OCI-LY3 (cell line): ENCODE measurements around the gene TTI1.

Experiments
- H2AFZ ChIP-seq: fragments of 200-600, 300-600 bp; shearing (Covaris generic); 2 replicates; pipeline ENCODE4 v1.6.0; 2014; ENCODE audit warnings: antibody characterized with exemption, low read depth, low read length
- H3K27ac ChIP-seq: fragments of 200-600, 300-600 bp; sonication (generic); 2 replicates; pipeline ENCODE4 v1.5.1; 2014; ENCODE audit warnings: mild to moderate bottlenecking, low read length, moderate library complexity, mixed read lengths
- H3K27me3 ChIP-seq: fragments of 200-600, 300-600 bp; sonication (generic); 2 replicates; pipeline ENCODE4 v1.6.1; 2014; ENCODE audit warnings: low read depth, low read length, mixed read lengths
- H3K36me3 ChIP-seq: fragments of 200-600, 300-600 bp; sonication (generic); replicated peaks from 2 replicates; pipeline ENCODE3; 2014; ENCODE audit warnings: low read depth, low read length, mixed read lengths
- H3K4me1 ChIP-seq: fragments of 300-600, 200-600 bp; sonication (generic); 2 replicates; pipeline ENCODE4 v1.6.1; 2014; ENCODE audit warnings: low read length, mixed read lengths
- H3K4me2 ChIP-seq: fragments of 200-600, 300-600 bp; sonication (generic); 2 replicates; pipeline ENCODE4 v1.6.1; 2014; ENCODE audit warnings: low read length, mixed read lengths
- H3K4me3 ChIP-seq: fragments of 300-600, 200-600 bp; sonication (generic); 2 replicates; pipeline ENCODE4 v1.5.1; 2014; ENCODE audit warnings: antibody characterized with exemption, mild to moderate bottlenecking, low read length, moderate library complexity
- H3K79me2 ChIP-seq: fragments of 300-600, 200-600 bp; shearing (Covaris generic); 2 replicates; pipeline ENCODE4 v1.6.1; 2014; ENCODE audit warnings: mild to moderate bottlenecking, low read length, mixed read lengths
- H3K9ac ChIP-seq: fragments of 300-600, 200-600 bp; shearing (Covaris generic); 2 replicates; pipeline ENCODE4 v1.6.0; 2014; ENCODE audit warnings: mild to moderate bottlenecking, low read length, moderate library complexity
- H3K9me3 ChIP-seq: fragments of 200-600, 300-600 bp; shearing (Covaris generic); 2 replicates; pipeline ENCODE4 v1.6.1; 2014; ENCODE audit warnings: low read length, mixed read lengths; ENCODE audit not compliant: insufficient read depth
- H4K20me1 ChIP-seq: fragments of 200-600, 300-600 bp; sonication (generic); 2 replicates; pipeline ENCODE4 v1.6.1; 2016; ENCODE audit warnings: low read length, mixed read lengths; ENCODE audit not compliant: insufficient read depth
- CTCF ChIP-seq: fragments of 200-600, 300-600 bp; sonication (generic); IDR thresholded peaks from 2 replicates; pipeline ENCODE4 v1.5.1; 2014; ENCODE audit warnings: antibody characterized with exemption, low read length, low read depth
- EZH2phosphoT487 ChIP-seq: fragments of 200-600 bp; shearing (Covaris generic); IDR thresholded peaks from 2 replicates; pipeline ENCODE4 v1.6.1; 2018; ENCODE audit warnings: antibody characterized with exemption, mixed run types, low read depth

Gene TTI1

DNA sequence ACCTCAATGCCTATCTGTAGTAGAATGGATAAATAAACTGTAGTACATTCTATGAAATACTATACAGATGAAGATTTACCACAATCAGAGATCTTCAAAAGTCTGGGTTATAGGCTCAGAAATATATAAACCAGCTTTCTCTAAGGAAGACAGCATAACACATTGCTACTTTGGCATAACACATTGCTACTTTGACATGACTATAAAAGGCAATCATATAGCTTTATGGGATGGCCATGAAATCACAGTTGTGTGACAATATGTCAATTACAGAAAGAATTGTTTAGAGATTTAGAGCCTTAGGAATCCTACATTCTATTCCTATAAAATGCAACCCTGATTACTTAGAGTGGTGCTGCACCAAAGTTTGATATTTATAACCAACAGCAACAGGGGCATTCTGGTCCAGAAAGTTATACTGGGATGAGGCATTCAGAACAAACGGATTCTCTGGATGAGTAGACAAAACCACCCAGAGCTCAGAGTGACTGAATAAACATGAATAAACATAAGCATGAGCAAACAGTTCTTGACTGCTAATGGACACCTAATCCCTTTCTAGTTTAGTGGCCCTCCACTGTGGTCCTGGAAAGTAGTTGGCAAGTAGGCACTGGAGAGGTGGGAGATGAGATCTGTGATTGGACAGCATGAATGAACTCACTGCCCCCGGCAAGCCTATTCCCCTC lies 12.0 kb downstream of the TTI1 start:
- Histone ChIP-seq H3K36me3 (peaks cover 59% of the 10 kb centered on the region), H4K20me1 (peaks cover 59% of the 10 kb centered on the region), H3K9me3 (peaks cover 10% of the 10 kb centered on the region), H3K9ac (no peak overlapping the region), H3K27ac (no peak overlapping the region), H3K79me2 (peaks cover 95% of the 10 kb centered on the region), H3K4me1 (no peaks in the 10 kb centered on the region), H2AFZ (no peak overlapping the region), H3K4me3 (no peak overlapping the region), H3K27me3 (no peaks in the 10 kb centered on the region), H3K4me2 (no peak overlapping the region)
- TF ChIP-seq EZH2phosphoT487 (no peak), CTCF (no peak)

DNA sequence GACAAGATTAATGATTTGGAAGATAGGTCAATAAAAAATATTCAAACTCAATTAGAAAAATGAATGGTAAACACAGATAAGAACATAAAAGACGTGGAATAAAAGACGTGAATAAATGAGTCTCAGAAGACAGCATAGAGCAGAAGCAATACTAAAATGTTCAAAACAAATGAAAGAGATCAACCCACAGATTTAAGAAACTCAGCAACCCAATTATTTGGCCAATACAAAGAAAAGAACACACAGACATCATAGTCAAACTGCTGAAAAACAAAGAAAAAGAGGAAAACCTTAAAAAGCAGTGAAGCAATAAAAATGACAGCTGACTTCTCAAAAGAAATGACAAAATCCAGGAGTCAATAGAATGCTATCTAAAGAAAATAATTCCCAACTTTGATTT lies 14.9 kb downstream of the TTI1 start:
- H3K4me2 ChIP-seq = no peak overlapping the region
- no peak overlapping the region for H3K9ac ChIP-seq
- no peaks in the 10 kb centered on the region for H3K27me3 ChIP-seq
- peaks cover 84% of the 10 kb centered on the region for H3K79me2 ChIP-seq
- no peak overlapping the region for H3K27ac ChIP-seq
- peaks cover 10% of the 10 kb centered on the region for H3K9me3 ChIP-seq
- H4K20me1 ChIP-seq = peaks cover 40% of the 10 kb centered on the region
- no peak for TF ChIP-seq CTCF
- H3K4me3 ChIP-seq = no peak overlapping the region
- no peak overlapping the region for H2AFZ ChIP-seq
- peaks cover 71% of the 10 kb centered on the region for H3K36me3 ChIP-seq
- H3K4me1 ChIP-seq = no peaks in the 10 kb centered on the region

GRCh38 chr20:38017959-38018358 lies 15.3 kb downstream of the TTI1 start:
- Histone ChIP-seq H3K4me2 (no peak overlapping the region), H3K9me3 (peaks cover 10% of the 10 kb centered on the region), H3K4me1 (no peaks in the 10 kb centered on the region), H3K27me3 (no peaks in the 10 kb centered on the region), H3K27ac (no peak overlapping the region), H3K9ac (no peak overlapping the region), H3K36me3 (peaks cover 76% of the 10 kb centered on the region), H3K4me3 (no peak overlapping the region), H4K20me1 (peaks cover 35% of the 10 kb centered on the region), H3K79me2 (peaks cover 84% of the 10 kb centered on the region), H2AFZ (no peak overlapping the region)
- TF ChIP-seq CTCF (no peak), EZH2phosphoT487 (no peak)

GRCh38 chr20:38013887-38014286 lies 19.4 kb downstream of the TTI1 start:
- peaks cover 24% of the 10 kb centered on the region for H4K20me1 ChIP-seq

More at GRCh38 chr20:38013887-38014286, 19.4 kb downstream of the TTI1 start:
- peaks cover 10% of the 10 kb centered on the region for H3K9me3 ChIP-seq
- no peak overlapping the region for H3K4me3 ChIP-seq
- H3K79me2 ChIP-seq = peaks cover 79% of the 10 kb centered on the region
- no peaks in the 10 kb centered on the region for H3K4me1 ChIP-seq
- peaks cover 87% of the 10 kb centered on the region for H3K36me3 ChIP-seq
- TF ChIP-seq EZH2phosphoT487 = no peak
- no peak for TF ChIP-seq CTCF
- no peak overlapping the region for H3K9ac ChIP-seq
- no peaks in the 10 kb centered on the region for H3K27me3 ChIP-seq
- H3K27ac ChIP-seq = no peak overlapping the region
- H2AFZ ChIP-seq = no peak overlapping the region
- no peak overlapping the region for H3K4me2 ChIP-seq
